ENCODE measurements around the gene OTOP3. TPM values are rescaled to one million over a fixed set of nuclear protein-coding genes. Genes with fewer than 3 reads are reported as not detected.

Gene OTOP3
- total and polyA plus RNA-seq, 2 experiments from 2014 or later: not detected

- peaks cover 11% of the 10 kb centered on the region for H3K4me1 ChIP-seq (ENCODE audit: low read depth)
- H3K36me3 ChIP-seq: no peaks in the 10 kb centered on the region
- peaks cover 27% of the 10 kb centered on the region for H3K27me3 ChIP-seq
- no peak overlapping the region for H3K4me3 ChIP-seq
- DNase-seq (ENCODE audit: low read depth in 1 of 2, low spot score in 1 of 2): no peak
- H3K27ac ChIP-seq: no peak overlapping the region
- no peaks in the 10 kb centered on the region for H3K9me3 ChIP-seq (ENCODE audit: low read depth)
- no peak for TF ChIP-seq CTCF (IDR thresholded peaks at IDR 0.05; ENCODE audit: low read depth, low read length)
These were observed 34.7 kb downstream of the OTOP3 start for GRCh38 chr17:74970395-74970794.

GRCh38 chr17:74971069-74971841 lies 35.6 kb downstream of the OTOP3 start:
- H3K4me3 ChIP-seq: peak overlapping the region; percentile 48
- no peaks in the 10 kb centered on the region for H3K9me3 ChIP-seq (ENCODE audit: low read depth)
- H3K27me3 ChIP-seq: peaks cover 36% of the 10 kb centered on the region
- TF ChIP-seq CTCF (IDR thresholded peaks at IDR 0.05; ENCODE audit: low read depth, low read length): no peak
- DNase-seq (ENCODE audit: low read depth in 1 of 2, low spot score in 1 of 2): peak in 1 of 2 donors; percentile 65
- no peaks in the 10 kb centered on the region for H3K36me3 ChIP-seq
- H3K27ac ChIP-seq: peak overlapping the region; percentile 54
- peaks cover 11% of the 10 kb centered on the region for H3K4me1 ChIP-seq (ENCODE audit: low read depth)

DNA sequence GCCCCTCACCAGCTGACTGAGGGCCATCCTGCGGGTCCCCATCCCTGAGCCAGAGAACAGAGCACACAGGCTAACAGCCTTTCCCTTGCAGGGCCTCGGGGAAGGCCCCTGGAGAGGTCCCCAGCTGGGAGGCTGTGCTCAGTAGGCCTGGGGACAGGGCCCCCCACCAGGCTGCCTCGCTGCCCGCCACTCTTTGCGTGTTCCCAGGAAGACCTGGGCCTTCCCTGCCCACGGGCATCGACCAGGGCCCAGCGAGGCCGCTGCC lies 36.1 kb downstream of the OTOP3 start:
- Histone ChIP-seq H3K27me3 (peaks cover 36% of the 10 kb centered on the region), H3K27ac (no peak overlapping the region), H3K4me3 (peak overlapping the region; percentile 48)

DNA sequence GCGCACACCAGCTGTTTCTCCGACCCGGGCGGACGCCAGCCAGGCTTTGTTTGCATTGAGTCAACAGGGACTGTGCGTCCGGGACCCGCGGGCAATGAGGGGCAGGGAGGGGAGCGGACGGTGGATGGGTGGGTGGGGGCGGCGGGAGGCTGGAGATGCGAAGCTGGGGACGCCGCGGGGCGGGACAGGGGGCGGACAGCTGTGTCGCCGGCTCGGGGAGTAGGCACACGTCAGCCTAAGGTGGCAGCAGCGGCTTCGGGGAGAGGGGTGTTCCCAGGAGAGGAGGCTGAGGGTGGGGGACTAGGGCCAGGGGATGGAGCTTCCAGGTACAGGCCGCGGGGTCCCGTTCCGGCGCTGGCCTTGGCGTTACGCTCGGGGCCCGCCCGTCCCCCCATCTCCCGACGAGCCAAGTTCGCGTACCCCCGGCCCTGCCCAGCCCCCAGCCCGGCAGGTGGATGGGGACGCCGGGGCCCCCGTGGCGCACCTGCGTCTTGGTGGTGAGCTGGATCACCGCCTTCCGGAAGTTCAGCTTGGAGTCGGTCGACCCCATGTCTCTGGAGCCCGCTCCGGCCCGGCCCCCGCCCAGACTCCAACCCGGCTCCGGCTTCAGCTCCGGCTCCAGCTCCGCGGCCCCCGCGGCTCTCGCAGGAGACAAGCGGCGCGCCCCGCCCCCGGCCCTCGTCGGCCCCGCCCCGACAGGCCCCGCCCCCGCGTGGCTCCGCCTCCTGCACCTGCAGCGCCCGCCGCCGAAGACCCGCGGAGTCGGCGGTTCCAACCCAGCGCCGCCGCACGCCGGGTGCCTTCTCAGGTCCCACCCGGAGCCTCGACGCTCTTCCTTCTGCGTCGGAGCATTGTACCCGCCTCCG lies 36.6 kb downstream of the OTOP3 start, which contains the start of gene HID1:
Gene HID1, minus strand, starts transcription at position 653 of the 866 bp plus-strand sequence. Its CDS starts 103 bp downstream, at position 550.
- peak; percentile 17 to 82 for DNase-seq (ENCODE audit: low read depth in 1 of 2, low spot score in 1 of 2)
- Histone ChIP-seq H3K4me3 (peak within 1 kb of the TSS; percentile 48), H3K27me3 (peaks cover 36% of the 10 kb centered on the region), H3K27ac (no peak within 1 kb of the TSS), H3K9me3 (ENCODE audit: low read depth) (no peaks in the 10 kb centered on the region), H3K36me3 (no peaks in the 10 kb centered on the region), H3K4me1 (ENCODE audit: low read depth) (peaks cover 11% of the 10 kb centered on the region)
- TF ChIP-seq CTCF (IDR thresholded peaks at IDR 0.05; ENCODE audit: low read depth, low read length): no peak

More for the DNA sequence above, 36.1 kb downstream of the OTOP3 start:
- DNase-seq (ENCODE audit: low read depth in 1 of 2, low spot score in 1 of 2): no peak
- TF ChIP-seq CTCF (IDR thresholded peaks at IDR 0.05; ENCODE audit: low read depth, low read length): no peak
- Histone ChIP-seq H3K36me3 (no peaks in the 10 kb centered on the region), H3K4me1 (ENCODE audit: low read depth) (peaks cover 11% of the 10 kb centered on the region), H3K9me3 (ENCODE audit: low read depth) (no peaks in the 10 kb centered on the region)

DNA sequence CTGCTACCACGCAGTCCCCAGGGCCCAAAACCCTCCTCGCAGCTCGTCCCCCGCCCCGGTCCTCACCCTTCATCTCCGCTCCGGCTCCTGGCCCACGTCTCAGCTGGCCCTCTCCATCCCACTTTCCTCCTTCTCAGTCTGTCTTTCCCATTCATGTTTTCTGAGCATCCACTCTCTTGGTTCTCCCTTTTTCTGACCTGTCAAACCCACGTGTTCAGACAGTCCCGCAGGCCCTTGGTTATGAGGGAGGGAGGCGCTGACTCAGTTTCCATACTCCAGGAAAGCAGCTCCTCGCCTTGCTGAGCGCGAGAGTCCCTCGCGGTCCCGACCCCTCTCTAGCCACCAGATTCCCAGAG lies 37.3 kb downstream of the OTOP3 start:
- Histone ChIP-seq H3K9me3 (ENCODE audit: low read depth) (no peaks in the 10 kb centered on the region), H3K4me1 (ENCODE audit: low read depth) (peaks cover 11% of the 10 kb centered on the region), H3K36me3 (no peaks in the 10 kb centered on the region), H3K27me3 (peaks cover 36% of the 10 kb centered on the region), H3K4me3 (peak overlapping the region; percentile 48), H3K27ac (no peak overlapping the region)
- no peak for DNase-seq (ENCODE audit: low read depth in 1 of 2, low spot score in 1 of 2)
- TF ChIP-seq CTCF (IDR thresholded peaks at IDR 0.05; ENCODE audit: low read depth, low read length): no peak
